Activated CD4-positive, alpha-beta memory T cell treated with anti-CD3 and anti-CD28 coated beads, Interleukin-2, amount 10 ng/mL, durations not matched to agents 7 days and 5 days (primary cell): ENCODE results near the gene SIGLEC11. TPM values are rescaled to one million over a fixed set of nuclear protein-coding genes. Genes with fewer than 3 reads are reported as not detected.
"Not testable (repeated sequence)": the region's sequence is repeated elsewhere in the genome, so short reads cannot be mapped to it uniquely, and the experiment has no call there.

ENCODE experiments used
- CTCF ChIA-PET: fragments of 350-600 bp; sonication (Branson Sonifier 250); formaldehyde crosslinking; loops from one replicate; lab custom pipeline; 2021; ENCODE audit warnings: antibody characterized with exemption, inconsistent platforms; lab: Charles Lee
- POLR2A ChIA-PET: fragments of 350-600 bp; sonication (Branson Sonifier 250); formaldehyde crosslinking; loops from one replicate; lab custom pipeline; 2021; ENCODE audit warnings: antibody characterized with exemption; lab: Charles Lee
- DNase-seq: peaks from one replicate; pipeline ENCODE4 v3.0.0-alpha.2; 2020
- H3K27ac Mint-ChIP-seq: one replicate; pipeline ENCODE4 v1.8.0; 2021; ENCODE audit warnings: mild to moderate bottlenecking, mixed read lengths
- H3K27me3 Mint-ChIP-seq: one replicate; pipeline ENCODE4 v1.8.0; 2021; ENCODE audit warnings: mixed read lengths
- H3K36me3 Mint-ChIP-seq: one replicate; pipeline ENCODE4 v1.8.0; 2021; ENCODE audit warnings: low read depth, mixed read lengths
- H3K4me1 Mint-ChIP-seq: one replicate; pipeline ENCODE4 v1.8.0; 2021; ENCODE audit warnings: mixed read lengths
- H3K4me3 Mint-ChIP-seq: one replicate; pipeline ENCODE4 v1.8.0; 2021; ENCODE audit warnings: mild to moderate bottlenecking, mixed read lengths
- H3K9me3 Mint-ChIP-seq: one replicate; pipeline ENCODE4 v1.8.0; 2021; ENCODE audit warnings: mixed read lengths
- total RNA-seq, 2 experiments: library from RNA; stranded (reverse); gene quantifications; one replicate each; pipeline ENCODE4 v1.2.3, GENCODE V29; 2021

The SIGLEC11 gene, protein sequence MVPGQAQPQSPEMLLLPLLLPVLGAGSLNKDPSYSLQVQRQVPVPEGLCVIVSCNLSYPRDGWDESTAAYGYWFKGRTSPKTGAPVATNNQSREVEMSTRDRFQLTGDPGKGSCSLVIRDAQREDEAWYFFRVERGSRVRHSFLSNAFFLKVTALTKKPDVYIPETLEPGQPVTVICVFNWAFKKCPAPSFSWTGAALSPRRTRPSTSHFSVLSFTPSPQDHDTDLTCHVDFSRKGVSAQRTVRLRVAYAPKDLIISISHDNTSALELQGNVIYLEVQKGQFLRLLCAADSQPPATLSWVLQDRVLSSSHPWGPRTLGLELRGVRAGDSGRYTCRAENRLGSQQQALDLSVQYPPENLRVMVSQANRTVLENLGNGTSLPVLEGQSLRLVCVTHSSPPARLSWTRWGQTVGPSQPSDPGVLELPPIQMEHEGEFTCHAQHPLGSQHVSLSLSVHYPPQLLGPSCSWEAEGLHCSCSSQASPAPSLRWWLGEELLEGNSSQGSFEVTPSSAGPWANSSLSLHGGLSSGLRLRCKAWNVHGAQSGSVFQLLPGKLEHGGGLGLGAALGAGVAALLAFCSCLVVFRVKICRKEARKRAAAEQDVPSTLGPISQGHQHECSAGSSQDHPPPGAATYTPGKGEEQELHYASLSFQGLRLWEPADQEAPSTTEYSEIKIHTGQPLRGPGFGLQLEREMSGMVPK
- total RNA-seq, result not detected

DNA sequence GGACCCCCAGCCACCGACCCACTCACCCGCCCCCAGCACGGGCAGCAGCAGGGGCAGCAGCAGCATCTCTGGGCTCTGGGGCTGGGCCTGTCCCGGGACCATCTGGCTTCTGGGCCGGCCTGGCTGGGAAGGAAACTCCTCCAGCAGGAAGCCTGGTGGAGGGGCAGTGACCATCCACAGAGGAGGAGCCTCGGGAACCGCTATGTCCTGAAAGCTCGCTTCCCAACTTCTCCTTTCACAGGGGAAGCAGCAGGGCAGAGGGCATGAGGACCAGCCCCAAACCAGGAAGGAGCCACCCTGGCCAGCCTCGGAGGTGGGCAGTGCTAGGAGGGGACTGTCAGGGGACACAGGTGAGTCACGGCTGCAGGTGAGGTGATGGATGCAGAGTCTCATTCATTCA, at the start of gene SIGLEC11:
SIGLEC11 (minus strand) TSS at position 193 of the 400 bp plus-strand sequence; CDS start at position 102, 91 bp downstream.
- H3K27ac Mint-ChIP-seq, H3K4me3 Mint-ChIP-seq, CTCF ChIA-PET, H3K9me3 Mint-ChIP-seq, H3K36me3 Mint-ChIP-seq, H3K4me1 Mint-ChIP-seq, DNase-seq, H3K27me3 Mint-ChIP-seq, POLR2A ChIA-PET: not testable (repeated sequence)

DNA sequence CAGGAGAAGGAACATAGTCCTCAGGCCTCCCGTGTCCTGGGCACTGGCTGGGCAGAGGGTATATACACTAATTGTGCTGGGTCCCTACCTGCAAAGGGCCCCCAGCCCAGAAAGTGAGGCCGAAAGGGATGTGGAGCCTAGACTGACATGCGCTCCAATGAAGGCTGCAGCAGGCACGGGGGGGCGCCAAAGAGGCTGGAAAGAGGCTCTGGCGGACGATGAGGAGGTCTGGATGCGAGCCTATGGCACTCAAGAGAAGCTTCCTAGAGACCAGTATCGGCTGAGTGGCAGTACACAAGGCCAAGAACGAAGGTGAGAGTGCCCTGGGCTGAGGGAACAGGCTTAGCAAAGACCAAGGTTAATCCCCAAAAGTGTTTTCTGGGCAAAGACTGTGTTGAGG, 47.6 kb upstream of the SIGLEC11 start:
- Mint-ChIP-seq H3K27ac (no peak overlapping the region), H3K4me1 (peaks cover 21% of the 10 kb centered on the region), H3K4me3 (no peak overlapping the region), H3K36me3 (peaks cover 61% of the 10 kb centered on the region), H3K9me3 (no peaks in the 10 kb centered on the region), H3K27me3 (no peaks in the 10 kb centered on the region)
- DNase-seq, result no peak
- ChIA-PET CTCF (no interaction called here), POLR2A (no interaction called here)

DNA sequence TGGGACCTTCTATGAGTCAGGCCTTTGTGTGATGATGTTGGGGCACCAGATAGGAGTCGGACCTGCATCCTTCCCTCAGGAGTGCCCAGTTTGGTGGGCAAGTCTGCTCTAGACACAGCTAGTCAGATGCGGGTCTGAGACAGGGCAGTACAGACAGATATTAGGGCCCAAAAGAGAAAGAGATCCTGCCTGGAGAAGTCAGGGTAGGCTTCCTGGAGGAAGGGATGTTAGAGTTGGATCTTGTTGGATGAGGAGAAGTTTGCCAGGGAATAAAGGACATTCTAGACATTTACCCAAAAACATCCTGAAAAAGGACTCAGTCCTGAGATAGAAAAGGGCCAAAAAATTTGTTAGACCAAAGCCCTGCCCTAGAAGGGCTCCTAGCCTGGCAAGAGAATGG, 47.0 kb upstream of the SIGLEC11 start:
- H3K36me3 Mint-ChIP-seq, result peaks cover 62% of the 10 kb centered on the region
- ChIA-PET CTCF (no interaction called here), POLR2A (no interaction called here)
- H3K27me3 Mint-ChIP-seq, result no peaks in the 10 kb centered on the region
- no peaks in the 10 kb centered on the region for H3K9me3 Mint-ChIP-seq
- DNase-seq, result no peak
- peaks cover 27% of the 10 kb centered on the region for H3K4me1 Mint-ChIP-seq
- no peak overlapping the region for H3K27ac Mint-ChIP-seq
- no peak overlapping the region for H3K4me3 Mint-ChIP-seq

DNA sequence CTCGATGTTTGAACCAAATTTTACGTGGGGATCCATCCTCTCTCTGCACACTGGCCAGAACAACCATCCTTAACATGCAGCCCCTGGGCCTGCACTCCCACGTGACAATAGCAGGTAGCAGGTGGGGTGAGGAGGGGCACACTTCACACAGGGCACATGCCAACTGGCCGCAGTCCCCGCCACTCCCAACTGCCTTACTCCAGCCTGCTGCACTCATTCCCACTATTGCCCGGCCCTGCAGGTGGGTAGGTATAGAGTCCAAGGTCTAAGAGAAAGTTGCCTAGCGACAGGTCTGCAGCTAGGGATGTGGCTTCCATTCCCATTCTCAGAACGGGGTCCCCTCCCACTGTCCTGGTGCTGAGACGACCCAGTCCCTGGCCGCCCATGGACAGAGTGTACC, 46.2 kb upstream of the SIGLEC11 start:
- CTCF ChIA-PET, result no interaction called here

DNA sequence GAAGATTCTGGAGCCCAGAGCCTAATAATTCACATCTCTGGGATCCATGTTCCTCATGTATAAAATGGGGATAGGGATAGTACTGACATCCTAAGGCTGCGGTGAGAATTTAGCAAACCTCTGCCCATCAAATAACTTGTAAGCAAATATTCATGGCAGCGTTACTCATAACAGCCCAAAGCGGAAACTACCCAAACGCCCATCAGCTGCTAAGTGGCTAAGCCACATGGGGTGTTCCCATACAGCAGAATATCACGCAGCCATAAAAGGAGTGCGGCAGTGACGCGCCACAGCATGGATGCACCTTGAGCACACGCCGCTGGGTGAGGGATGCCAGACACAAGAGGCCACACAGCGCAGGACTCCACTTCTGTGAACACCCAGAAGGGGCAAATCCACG, 44.5 kb upstream of the SIGLEC11 start:
- Mint-ChIP-seq H3K4me1 (peaks cover 38% of the 10 kb centered on the region), H3K4me3 (no peak overlapping the region), H3K27me3 (no peaks in the 10 kb centered on the region), H3K9me3 (no peaks in the 10 kb centered on the region), H3K27ac (no peak overlapping the region), H3K36me3 (peaks cover 72% of the 10 kb centered on the region)
- peak; percentile 37 for DNase-seq
- CTCF ChIA-PET, result no interaction called here
- POLR2A ChIA-PET, result interaction anchor here (2.2 kb wide), 1 partner anchor 20 kb away, joined by 10 read pairs; the partner anchor contains the start of genes VRK3 and ZNF473

More for the DNA sequence above, 46.2 kb upstream of the SIGLEC11 start:
- Mint-ChIP-seq H3K4me3 (no peak overlapping the region), H3K27ac (no peak overlapping the region), H3K27me3 (no peaks in the 10 kb centered on the region), H3K4me1 (peaks cover 33% of the 10 kb centered on the region), H3K9me3 (no peaks in the 10 kb centered on the region), H3K36me3 (peaks cover 64% of the 10 kb centered on the region)
- POLR2A ChIA-PET, result no interaction called here
- no peak for DNase-seq

DNA sequence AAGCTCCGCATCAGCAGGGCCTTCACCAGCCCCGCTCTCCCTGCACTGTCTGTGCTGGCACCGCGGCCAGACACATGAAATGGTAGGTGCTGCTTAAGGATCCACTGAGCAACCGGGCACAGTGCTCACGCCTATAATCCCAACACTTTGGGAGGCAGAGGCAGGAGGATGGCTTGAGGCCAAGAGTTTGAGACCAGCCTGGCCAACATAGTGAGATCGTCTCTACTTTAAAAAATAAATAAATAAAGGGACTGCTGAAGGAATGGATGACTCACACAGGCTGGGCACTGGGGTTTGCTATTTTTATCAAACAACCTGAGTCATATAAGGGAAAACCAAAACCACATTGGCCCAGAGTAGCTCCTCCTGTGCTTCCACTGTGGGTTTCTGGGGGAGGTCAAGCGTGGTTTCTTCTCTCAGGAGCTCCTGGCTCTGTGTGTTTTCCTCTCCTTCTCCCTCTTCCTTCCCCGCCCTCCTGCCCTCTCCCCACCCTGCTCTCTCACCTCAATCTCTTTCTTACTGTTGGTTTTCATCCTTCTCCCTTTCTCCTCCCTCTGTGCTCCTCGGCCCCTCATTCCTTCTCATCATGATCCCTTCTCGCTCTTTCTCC, 42.9 kb upstream of the SIGLEC11 start:
- CTCF ChIA-PET, result interaction anchor here (0.9 to 1.5 kb wide), 2 partner anchors 11 to 93 kb away, joined by 3 to 4 read pairs; no protein-coding TSS in a partner anchor
- DNase-seq, result peak; percentile 65

DNA sequence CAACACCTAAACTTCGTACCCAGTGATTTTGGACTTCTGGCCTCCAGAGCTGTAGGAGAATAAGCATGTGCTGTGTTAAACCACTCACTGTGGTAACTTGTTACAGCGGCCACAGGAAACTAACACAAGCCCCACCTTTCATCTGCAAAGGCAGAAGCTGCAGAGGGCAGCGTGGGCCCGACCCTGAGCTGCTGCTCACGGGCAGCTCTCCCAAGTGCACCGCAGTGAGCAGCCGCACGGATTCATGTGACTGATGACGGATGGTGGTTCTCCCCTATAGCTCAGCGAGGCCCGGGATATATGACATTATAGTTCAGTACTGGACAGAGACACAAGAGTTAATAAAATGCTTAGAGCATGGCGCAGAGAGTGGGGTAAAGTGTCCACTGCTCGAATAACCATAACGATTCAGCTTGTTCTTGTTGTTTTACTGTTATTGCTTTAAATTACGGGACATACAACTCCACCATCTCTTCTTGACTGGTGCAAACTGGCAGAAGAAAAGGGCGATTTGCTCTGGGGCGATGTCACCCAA, 42.3 kb upstream of the SIGLEC11 start:
- no peak overlapping the region for H3K27ac Mint-ChIP-seq
- POLR2A ChIA-PET, result interaction anchor here (1.0 to 2.2 kb wide), 4 partner anchors 20 to 134 kb away, joined by 3 to 10 read pairs (median 6); partner anchors contain the start of genes ATF5, NUP62, VRK3 and ZNF473
- H3K9me3 Mint-ChIP-seq, result no peaks in the 10 kb centered on the region
- peaks cover 77% of the 10 kb centered on the region for H3K36me3 Mint-ChIP-seq
- CTCF ChIA-PET, result interaction anchor here (0.9 to 1.5 kb wide), 2 partner anchors 10 to 92 kb away, joined by 3 to 4 read pairs; no protein-coding TSS in a partner anchor
- no peak for DNase-seq
- peaks cover 44% of the 10 kb centered on the region for H3K4me1 Mint-ChIP-seq
- no peaks in the 10 kb centered on the region for H3K27me3 Mint-ChIP-seq
- H3K4me3 Mint-ChIP-seq, result no peak overlapping the region

More for the DNA sequence above, 42.9 kb upstream of the SIGLEC11 start:
- Mint-ChIP-seq H3K4me1 (peaks cover 44% of the 10 kb centered on the region), H3K4me3 (peak overlapping the region; percentile 45), H3K27me3 (no peaks in the 10 kb centered on the region), H3K27ac (peak overlapping the region; percentile 17), H3K9me3 (no peaks in the 10 kb centered on the region), H3K36me3 (peaks cover 83% of the 10 kb centered on the region)
- POLR2A ChIA-PET, result interaction anchor here (1.1 to 2.2 kb wide), 3 partner anchors 11 to 74 kb away, joined by 3 to 10 read pairs (median 8); partner anchors contain the start of genes ATF5, NUP62, VRK3 and ZNF473

DNA sequence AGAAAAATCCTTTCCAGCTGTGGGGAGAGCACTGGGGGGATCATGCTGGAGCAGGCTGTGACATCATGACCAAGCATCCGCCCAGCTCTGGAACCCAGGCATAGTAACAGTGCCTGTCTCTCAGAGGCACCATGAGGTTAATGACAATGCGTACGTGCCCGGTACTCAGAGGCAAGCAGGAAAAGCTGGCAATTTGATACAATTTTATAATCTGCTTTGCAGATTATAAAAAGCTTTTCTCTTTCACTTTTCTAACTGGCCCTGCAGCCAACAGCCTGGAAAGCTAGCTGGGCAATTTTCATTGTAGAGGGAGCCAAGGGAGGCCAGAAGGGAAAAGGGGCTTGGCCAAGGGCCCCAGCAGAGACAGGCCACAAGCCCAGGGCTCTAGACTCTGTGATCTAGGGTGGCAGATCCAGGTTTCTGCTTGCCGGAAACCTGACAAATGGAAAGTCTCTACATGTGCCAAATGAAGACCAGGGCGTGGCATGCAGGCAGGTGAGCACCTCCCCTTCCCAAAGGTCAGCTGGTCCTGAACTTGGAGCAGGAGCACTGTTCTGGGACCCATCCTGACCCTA, 41.5 kb upstream of the SIGLEC11 start:
- Mint-ChIP-seq H3K4me1 (peaks cover 46% of the 10 kb centered on the region), H3K4me3 (no peak overlapping the region), H3K27ac (peak overlapping the region; percentile 10), H3K9me3 (no peaks in the 10 kb centered on the region), H3K36me3 (peaks cover 78% of the 10 kb centered on the region), H3K27me3 (no peaks in the 10 kb centered on the region)
- POLR2A ChIA-PET, result interaction anchor here (1.0 to 1.4 kb wide), 2 partner anchors 19 to 133 kb away, joined by 3 to 4 read pairs; no protein-coding TSS in a partner anchor
- no peak for DNase-seq
- CTCF ChIA-PET, result interaction anchor here (1.4 to 1.9 kb wide), 2 partner anchors 19 to 65 kb away, joined by 3 to 4 read pairs; no protein-coding TSS in a partner anchor

DNA sequence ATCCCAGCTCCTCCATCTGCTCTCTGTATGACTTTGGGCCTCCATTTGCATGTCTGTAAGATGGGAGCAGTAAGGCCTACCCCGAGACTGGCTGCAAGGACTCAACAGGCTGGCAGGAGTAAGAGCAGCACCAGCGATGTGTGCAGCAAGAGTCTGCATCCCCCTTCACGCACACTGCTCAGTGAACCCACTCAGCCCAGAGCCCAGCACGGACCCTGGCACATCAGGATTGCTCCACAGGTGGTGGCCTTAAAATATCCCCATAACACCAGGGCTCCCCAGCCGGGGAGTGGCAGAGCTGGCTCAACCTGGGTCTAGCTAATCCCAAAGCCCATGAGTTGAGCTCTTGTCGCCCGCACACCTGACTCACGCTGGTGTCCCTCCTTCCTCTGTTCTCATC, 40.8 kb upstream of the SIGLEC11 start:
- H3K4me1 Mint-ChIP-seq, result peaks cover 46% of the 10 kb centered on the region
- DNase-seq, result no peak
- H3K9me3 Mint-ChIP-seq, result no peaks in the 10 kb centered on the region
- H3K27ac Mint-ChIP-seq, result no peak overlapping the region
- H3K27me3 Mint-ChIP-seq, result no peaks in the 10 kb centered on the region
- ChIA-PET CTCF (interaction anchor here (1.4 to 1.9 kb wide), 2 partner anchors 18 to 64 kb away, joined by 3 to 4 read pairs; no protein-coding TSS in a partner anchor), POLR2A (no interaction called here)
- H3K36me3 Mint-ChIP-seq, result peaks cover 73% of the 10 kb centered on the region
- no peak overlapping the region for H3K4me3 Mint-ChIP-seq

DNA sequence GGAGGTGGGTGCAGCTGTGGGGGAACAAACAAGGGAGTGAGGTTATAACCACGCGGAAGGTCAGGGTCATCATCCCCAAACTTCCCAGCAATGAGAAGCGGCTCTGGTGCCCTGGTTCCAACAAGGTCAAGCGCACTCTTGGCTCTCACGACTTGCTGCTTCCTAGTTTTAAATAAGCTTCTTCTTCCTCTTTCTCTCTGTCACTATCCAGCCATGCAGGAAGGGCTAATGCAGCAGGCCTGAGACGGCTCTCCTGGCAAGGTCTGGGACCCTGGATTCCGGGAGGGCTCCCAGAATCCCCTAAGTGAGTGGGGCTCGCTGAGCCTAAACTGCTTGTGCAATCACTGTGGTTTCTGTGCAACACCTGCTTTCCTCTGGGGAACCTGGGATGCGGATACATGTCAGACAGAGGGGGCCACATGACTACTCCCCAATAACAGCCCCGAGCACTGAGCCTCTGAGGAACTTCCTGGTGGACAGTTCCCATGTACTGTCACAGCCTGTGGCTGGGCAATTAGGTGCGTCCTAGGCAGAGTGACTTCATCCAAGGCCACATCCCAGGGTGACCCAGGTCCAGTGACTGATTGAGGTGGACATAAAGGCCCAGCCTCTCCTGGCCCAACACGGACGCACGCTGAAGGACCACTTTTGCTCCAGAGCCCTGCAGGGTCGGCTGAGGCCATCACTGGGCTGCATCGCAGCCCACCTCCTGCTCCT, 40.0 kb upstream of the SIGLEC11 start:
- Mint-ChIP-seq H3K36me3 (peaks cover 72% of the 10 kb centered on the region), H3K27ac (no peak overlapping the region)
- POLR2A ChIA-PET, result no interaction called here

DNA sequence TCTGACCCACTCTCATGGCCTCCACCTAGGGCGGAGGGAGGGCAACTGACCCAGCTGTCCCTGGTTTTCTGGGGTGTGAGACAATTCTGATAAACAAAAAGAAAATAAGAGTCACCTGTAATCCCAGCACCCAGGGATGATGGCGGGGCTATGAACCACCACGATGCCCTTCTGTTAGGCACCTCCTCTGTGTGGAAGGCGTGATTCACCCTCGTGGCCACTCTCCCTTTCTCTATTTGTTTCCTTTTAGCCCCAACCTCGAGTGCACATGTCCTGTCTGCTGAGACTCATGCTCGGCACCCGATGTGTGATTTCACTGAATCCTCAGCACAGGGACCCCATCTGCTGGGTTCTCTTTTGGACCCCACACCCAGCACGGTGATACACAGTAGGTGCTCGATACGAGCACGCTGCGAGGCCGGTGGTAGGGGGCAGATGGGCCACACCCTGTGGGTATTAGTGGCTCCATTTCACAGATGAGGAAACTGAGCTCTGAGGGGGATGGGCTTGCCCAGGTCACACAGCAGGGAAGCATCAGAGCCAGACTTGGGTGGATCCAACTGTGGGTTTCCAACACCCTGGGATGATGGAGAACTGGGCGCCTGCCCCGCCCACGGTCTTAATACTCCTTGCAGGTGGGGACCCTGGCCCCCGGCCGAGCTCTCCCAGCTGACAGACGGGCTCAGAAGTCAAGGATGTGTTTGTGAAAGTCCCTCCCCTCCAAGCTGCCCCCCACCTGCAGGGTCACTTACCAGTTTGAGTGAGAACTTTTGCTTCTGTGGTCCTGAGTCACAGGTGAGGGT, 39.3 kb upstream of the SIGLEC11 start:
- ChIA-PET POLR2A (interaction anchor here (1.5 kb wide), 1 partner anchor 25 kb away, joined by 3 read pairs; the partner anchor contains the start of gene VRK3), CTCF (no interaction called here)
- H3K4me3 Mint-ChIP-seq, result no peak overlapping the region
- DNase-seq, result no peak
- H3K4me1 Mint-ChIP-seq, result peaks cover 41% of the 10 kb centered on the region
- H3K36me3 Mint-ChIP-seq, result peaks cover 67% of the 10 kb centered on the region
- H3K27me3 Mint-ChIP-seq, result no peaks in the 10 kb centered on the region
- H3K9me3 Mint-ChIP-seq, result no peaks in the 10 kb centered on the region
- no peak overlapping the region for H3K27ac Mint-ChIP-seq

More for the DNA sequence above, 40.0 kb upstream of the SIGLEC11 start:
- Mint-ChIP-seq H3K4me1 (peaks cover 46% of the 10 kb centered on the region), H3K9me3 (no peaks in the 10 kb centered on the region), H3K27me3 (no peaks in the 10 kb centered on the region), H3K4me3 (no peak overlapping the region)
- CTCF ChIA-PET, result interaction anchor here (1.9 kb wide), 1 partner anchor 18 kb away, joined by 4 read pairs; no protein-coding TSS in a partner anchor
- no peak for DNase-seq
